ENCODE measurements around the gene SCYL2. TPM values are rescaled to one million over a fixed set of nuclear protein-coding genes. Genes with fewer than 3 reads are reported as not detected.

Gene SCYL2
- total and polyA plus RNA-seq, 10 of the 15 experiments (the other 5 are each of a cell fraction or from before 2014, with no cell fraction given) = 5.4 to 34.3 (median 26.9) TPM

DNA sequence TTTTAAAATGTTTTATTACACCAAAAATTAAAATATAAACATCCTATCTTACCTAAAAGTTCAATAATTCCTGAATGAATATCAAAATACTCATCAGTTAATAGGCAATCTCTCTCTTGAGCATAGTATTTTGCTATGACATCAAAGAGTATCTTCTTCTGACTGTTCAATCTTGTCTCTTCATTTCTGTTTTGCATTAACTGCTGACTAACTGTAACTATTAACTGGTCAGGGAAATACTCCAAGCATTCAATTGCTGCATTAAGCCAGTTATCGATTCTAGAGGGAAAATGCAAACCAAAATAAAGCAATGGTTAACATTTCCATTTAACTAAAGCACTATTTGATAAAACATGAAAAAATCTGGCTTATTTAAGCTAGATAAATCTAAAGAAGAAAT is 13.5 kb upstream of the SCYL2 start (continued):
- TF ChIP-seq, protein P1, sequence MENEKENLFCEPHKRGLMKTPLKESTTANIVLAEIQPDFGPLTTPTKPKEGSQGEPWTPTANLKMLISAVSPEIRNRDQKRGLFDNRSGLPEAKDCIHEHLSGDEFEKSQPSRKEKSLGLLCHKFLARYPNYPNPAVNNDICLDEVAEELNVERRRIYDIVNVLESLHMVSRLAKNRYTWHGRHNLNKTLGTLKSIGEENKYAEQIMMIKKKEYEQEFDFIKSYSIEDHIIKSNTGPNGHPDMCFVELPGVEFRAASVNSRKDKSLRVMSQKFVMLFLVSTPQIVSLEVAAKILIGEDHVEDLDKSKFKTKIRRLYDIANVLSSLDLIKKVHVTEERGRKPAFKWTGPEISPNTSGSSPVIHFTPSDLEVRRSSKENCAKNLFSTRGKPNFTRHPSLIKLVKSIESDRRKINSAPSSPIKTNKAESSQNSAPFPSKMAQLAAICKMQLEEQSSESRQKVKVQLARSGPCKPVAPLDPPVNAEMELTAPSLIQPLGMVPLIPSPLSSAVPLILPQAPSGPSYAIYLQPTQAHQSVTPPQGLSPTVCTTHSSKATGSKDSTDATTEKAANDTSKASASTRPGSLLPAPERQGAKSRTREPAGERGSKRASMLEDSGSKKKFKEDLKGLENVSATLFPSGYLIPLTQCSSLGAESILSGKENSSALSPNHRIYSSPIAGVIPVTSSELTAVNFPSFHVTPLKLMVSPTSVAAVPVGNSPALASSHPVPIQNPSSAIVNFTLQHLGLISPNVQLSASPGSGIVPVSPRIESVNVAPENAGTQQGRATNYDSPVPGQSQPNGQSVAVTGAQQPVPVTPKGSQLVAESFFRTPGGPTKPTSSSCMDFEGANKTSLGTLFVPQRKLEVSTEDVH (IDR thresholded peaks at IDR 0.05; ENCODE audit: low read depth, partially characterized antibody) = no peak
- TF ChIP-seq IRF4 (IDR thresholded peaks at IDR 0.05; ENCODE audit: low read depth, low read length) (no peak), ZNF207 (IDR thresholded peaks at IDR 0.05; ENCODE audit: borderline replicate concordance) (no peak), POLR2A (IDR thresholded peaks at IDR 0.05; ENCODE audit: low read depth, low read length) (no peak), DPF2 (IDR thresholded peaks at IDR 0.05) (no peak)

DNA sequence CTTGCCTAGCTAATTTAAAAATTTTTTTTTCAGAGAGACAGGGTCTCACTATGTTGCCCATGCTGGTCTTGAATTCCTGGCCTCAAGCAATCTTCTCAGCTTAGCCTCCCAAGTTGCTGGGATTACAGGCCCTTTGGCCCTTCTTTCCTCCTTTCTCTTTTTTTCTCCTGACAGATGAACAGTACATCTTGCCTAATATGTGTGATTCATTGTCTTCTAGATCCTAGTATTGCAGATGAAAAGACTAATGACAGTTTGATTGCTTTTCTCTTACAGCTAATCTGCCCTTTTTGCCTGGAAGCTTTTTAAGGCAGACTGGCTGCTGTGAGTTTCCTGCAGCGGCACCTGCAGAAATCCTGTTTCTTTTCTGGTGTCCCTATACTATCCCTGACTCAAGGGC is 12.1 kb upstream of the SCYL2 start:
- Histone ChIP-seq H3K4me3 (no peak overlapping the region), H3K9me3 (replicated peaks; ENCODE audit: control insufficient read depth, insufficient read depth, low read length) (no peaks in the 10 kb centered on the region), H3K4me2 (ENCODE audit: control insufficient read depth, insufficient read depth) (no peak overlapping the region), H3K79me2 (ENCODE audit: control insufficient read depth, insufficient read depth, low read length) (no peaks in the 10 kb centered on the region), H3K27me3 (replicated peaks in 1 of 2; ENCODE audit: control insufficient read depth in 2 of 2, insufficient read depth in 2 of 2, low read length in 1 of 2) (no peaks in the 10 kb centered on the region), H3K9ac (ENCODE audit: control insufficient read depth, insufficient read depth, low read length) (no peak overlapping the region), H3K4me1 (ENCODE audit: control insufficient read depth, insufficient read depth, low read length) (no peaks in the 10 kb centered on the region), H3K36me3 (ENCODE audit: control insufficient read depth in 2 of 2, insufficient read depth in 2 of 2, low read length in 1 of 2) (no peaks in the 10 kb centered on the region), H4K20me1 (ENCODE audit: control insufficient read depth, insufficient read depth) (no peaks in the 10 kb centered on the region), H2AFZ (ENCODE audit: control insufficient read depth, low read depth, low read length) (no peak overlapping the region), H3K27ac (ENCODE audit: control insufficient read depth, insufficient read depth) (no peak overlapping the region)
- ATAC-seq = no peak
- ChIA-PET SMC1A (ENCODE audit: uncharacterized antibody, unreplicated experiment) (interaction anchor here (0.7 to 1.9 kb wide), 4 partner anchors 13 to 153 kb away, joined by 3 to 5 read pairs (median 4); no protein-coding TSS in a partner anchor), POLR2A (no interaction called here), CTCF (interaction anchor here (0.7 kb wide), 1 partner anchor 322 kb away, joined by 3 read pairs; no protein-coding TSS in a partner anchor), RAD21 (ENCODE audit: unreplicated experiment) (no interaction called here)
- WGBS (ENCODE audit: insufficient coverage, insufficient replicate concordance, low lambda C conversion rate, missing lambda C conversion rate) = 100% methylated on average over 1 of the region's 1 CpG
- in situ Hi-C loops (cut with MboI) = no loop called here
- no peak for DNase-seq (ENCODE audit: low read depth, low spot score)
- no peak for FAIRE-seq
- BruUV-seq (replicated peaks) = no TSS peak
- intact Hi-C loops (cut with micrococcal nuclease; ENCODE audit: unreplicated experiment) = no loop called here
- TF ChIP-seq ZNF217 (IDR thresholded peaks at IDR 0.05) (no peak), BHLHE40 (IDR thresholded peaks at IDR 0.05; ENCODE audit: borderline replicate concordance in 1 of 2, low read depth in 2 of 2, low read length in 1 of 2) (no peak), FOXM1 (IDR thresholded peaks at IDR 0.05; ENCODE audit: low read depth, low read length) (no peak), MYC (IDR thresholded peaks at IDR 0.05; ENCODE audit: insufficient read depth, insufficient read length, insufficient replicate concordance, low read length, severe bottlenecking) (no peak), LARP7 (IDR thresholded peaks at IDR 0.05) (no peak), RBBP5 (conservative IDR thresholded peaks at IDR 0.05) (no peak), RUNX3 (IDR thresholded peaks at IDR 0.05; ENCODE audit: low read length) (no peak)
- TF ChIP-seq, protein P2, sequence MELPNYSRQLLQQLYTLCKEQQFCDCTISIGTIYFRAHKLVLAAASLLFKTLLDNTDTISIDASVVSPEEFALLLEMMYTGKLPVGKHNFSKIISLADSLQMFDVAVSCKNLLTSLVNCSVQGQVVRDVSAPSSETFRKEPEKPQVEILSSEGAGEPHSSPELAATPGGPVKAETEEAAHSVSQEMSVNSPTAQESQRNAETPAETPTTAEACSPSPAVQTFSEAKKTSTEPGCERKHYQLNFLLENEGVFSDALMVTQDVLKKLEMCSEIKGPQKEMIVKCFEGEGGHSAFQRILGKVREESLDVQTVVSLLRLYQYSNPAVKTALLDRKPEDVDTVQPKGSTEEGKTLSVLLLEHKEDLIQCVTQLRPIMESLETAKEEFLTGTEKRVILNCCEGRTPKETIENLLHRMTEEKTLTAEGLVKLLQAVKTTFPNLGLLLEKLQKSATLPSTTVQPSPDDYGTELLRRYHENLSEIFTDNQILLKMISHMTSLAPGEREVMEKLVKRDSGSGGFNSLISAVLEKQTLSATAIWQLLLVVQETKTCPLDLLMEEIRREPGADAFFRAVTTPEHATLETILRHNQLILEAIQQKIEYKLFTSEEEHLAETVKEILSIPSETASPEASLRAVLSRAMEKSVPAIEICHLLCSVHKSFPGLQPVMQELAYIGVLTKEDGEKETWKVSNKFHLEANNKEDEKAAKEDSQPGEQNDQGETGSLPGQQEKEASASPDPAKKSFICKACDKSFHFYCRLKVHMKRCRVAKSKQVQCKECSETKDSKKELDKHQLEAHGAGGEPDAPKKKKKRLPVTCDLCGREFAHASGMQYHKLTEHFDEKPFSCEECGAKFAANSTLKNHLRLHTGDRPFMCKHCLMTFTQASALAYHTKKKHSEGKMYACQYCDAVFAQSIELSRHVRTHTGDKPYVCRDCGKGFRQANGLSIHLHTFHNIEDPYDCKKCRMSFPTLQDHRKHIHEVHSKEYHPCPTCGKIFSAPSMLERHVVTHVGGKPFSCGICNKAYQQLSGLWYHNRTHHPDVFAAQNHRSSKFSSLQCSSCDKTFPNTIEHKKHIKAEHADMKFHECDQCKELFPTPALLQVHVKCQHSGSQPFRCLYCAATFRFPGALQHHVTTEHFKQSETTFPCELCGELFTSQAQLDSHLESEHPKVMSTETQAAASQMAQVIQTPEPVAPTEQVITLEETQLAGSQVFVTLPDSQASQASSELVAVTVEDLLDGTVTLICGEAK (IDR thresholded peaks at IDR 0.05; ENCODE audit: borderline replicate concordance) = no peak
- TF ChIP-seq, protein P3, sequence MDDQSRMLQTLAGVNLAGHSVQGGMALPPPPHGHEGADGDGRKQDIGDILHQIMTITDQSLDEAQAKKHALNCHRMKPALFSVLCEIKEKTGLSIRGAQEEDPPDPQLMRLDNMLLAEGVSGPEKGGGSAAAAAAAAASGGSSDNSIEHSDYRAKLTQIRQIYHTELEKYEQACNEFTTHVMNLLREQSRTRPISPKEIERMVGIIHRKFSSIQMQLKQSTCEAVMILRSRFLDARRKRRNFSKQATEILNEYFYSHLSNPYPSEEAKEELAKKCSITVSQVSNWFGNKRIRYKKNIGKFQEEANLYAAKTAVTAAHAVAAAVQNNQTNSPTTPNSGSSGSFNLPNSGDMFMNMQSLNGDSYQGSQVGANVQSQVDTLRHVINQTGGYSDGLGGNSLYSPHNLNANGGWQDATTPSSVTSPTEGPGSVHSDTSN (IDR thresholded peaks at IDR 0.05; ENCODE audit: insufficient replicate concordance, low read depth, low read length) = no peak
- TF ChIP-seq, protein P4, sequence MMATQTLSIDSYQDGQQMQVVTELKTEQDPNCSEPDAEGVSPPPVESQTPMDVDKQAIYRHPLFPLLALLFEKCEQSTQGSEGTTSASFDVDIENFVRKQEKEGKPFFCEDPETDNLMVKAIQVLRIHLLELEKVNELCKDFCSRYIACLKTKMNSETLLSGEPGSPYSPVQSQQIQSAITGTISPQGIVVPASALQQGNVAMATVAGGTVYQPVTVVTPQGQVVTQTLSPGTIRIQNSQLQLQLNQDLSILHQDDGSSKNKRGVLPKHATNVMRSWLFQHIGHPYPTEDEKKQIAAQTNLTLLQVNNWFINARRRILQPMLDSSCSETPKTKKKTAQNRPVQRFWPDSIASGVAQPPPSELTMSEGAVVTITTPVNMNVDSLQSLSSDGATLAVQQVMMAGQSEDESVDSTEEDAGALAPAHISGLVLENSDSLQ (IDR thresholded peaks at IDR 0.05) = no peak

Measured in GM12878 (cell line).